ENCODE data around the gene LRRC38. TPM values are rescaled to one million over a fixed set of nuclear protein-coding genes. Genes with fewer than 3 reads are reported as not detected.
"Not testable (repeated sequence)": the region's sequence is repeated elsewhere in the genome, so short reads cannot be mapped to it uniquely, and the experiment has no call there.

LRRC38 gene
- total RNA-seq, 1 experiment from 2014 or later: not detected

DNA sequence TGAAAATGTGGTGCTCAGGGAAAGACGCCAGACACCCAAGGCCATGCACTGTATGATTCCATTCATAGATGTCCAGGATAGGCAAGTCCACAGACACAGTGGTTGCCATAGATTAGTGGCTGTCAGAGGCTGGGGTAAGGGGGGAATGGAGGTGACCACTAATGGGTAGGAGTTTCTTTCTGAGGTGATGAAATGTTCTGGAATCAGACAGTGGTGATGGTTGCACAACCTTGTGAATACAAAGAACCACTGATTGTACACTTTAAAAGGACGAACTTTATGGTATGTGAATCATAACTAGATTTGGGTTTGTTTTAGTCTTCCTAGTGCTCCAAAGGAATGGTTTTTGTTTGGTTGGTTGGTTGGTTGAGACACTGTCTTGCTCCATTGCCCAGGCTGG lies 51.8 kb downstream of the LRRC38 start:
- H3K27me3 ChIP-seq: peaks cover 7% of the 10 kb centered on the region
- no peaks in the 10 kb centered on the region for H3K9me3 ChIP-seq (replicated peaks)
- no peaks in the 10 kb centered on the region for H3K36me3 ChIP-seq
- no peak for DNase-seq
- H3K27ac ChIP-seq: no peak overlapping the region
- no peak overlapping the region for H3K4me3 ChIP-seq
- H3K4me1 ChIP-seq: no peaks in the 10 kb centered on the region

DNA sequence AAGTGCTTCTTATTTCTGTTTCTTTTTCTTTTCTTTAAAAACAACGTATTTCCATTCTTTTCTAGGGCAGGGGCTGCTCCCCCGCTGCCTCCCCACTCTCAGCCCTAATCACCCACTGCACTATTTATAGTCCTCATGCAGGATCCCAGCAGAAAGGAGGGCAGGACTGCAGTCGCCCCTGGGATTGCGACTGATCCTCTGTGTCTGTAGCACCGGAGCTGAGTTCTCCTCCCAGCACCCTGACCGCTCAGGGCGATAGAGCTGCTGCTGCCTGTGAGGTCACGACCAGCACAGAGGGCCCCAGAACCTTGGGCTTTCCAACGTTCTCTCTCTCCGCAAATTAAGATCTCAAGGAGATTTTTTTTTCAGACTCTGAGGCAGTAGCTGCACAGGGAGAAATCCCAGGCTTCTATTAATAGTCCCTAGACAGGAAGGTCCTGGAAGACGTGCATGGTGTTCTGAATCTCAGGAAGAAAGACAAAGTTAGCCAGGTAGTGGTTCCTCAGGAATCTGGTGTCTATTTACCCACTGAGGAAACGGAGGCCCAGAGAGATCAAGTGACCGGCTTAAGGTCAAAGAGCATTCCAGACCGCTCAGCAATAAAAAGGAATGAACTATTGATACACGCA lies 56.8 kb downstream of the LRRC38 start:
- no peak for DNase-seq
- Histone ChIP-seq H3K27me3 (peaks cover 4% of the 10 kb centered on the region), H3K4me3 (no peak overlapping the region), H3K4me1 (no peaks in the 10 kb centered on the region), H3K36me3 (no peaks in the 10 kb centered on the region), H3K27ac (no peak overlapping the region), H3K9me3 (replicated peaks) (no peaks in the 10 kb centered on the region)

DNA sequence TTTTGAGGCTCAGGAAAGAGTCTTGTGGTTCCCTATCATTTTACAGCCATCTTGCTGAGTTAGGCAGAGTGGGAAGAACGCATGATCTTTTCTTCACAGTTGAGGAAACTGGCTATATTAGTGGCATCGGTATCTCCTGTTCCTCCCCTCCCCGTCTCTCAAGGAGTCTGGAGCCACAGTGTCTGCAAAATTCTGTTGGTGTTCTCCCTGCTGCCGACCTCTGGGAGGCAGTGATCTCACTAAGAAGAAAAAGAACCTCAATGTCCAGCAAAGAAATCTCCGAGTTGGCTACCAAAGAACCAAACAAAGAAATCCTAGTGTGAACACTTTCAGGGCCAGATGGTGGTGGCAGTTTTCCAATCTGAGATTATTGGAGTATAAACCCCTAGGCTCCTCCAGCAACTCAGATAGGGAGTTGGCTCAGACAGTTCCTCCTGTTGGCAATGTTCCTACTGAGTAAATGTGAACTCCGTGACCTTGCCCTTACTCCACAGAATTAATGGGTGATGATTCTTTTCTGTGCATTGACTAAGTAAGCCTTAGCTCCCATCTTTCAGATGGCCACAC lies 62.3 kb downstream of the LRRC38 start:
- peaks cover 4% of the 10 kb centered on the region; the same call in 1 of the 2 replicates for H3K27me3 ChIP-seq
- no peak for DNase-seq
- no peaks in the 10 kb centered on the region for H3K4me1 ChIP-seq
- no peak overlapping the region for H3K27ac ChIP-seq
- H3K9me3 ChIP-seq (replicated peaks): peaks cover 3% of the 10 kb centered on the region; the same call in 1 of the 2 replicates
- no peaks in the 10 kb centered on the region for H3K36me3 ChIP-seq
- H3K4me3 ChIP-seq: no peak overlapping the region

DNA sequence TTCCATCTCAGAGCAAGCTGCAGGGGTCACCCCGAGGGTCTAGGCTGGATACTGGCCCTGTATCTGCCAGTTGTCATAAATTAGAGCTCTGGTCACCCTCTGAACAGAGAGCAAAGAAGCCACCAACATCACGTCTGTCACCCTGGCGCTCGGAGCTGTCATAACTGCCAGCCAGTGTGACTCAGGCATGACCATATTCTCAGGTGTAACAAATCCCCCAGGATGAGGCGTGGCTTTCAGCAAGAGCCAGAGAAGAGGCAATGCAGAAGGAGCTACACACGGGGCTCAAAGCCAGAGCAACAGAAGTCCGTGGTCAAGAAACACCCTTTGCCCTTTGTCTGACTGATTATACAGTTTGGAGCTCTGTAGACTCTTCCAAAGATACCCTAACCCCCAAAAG lies 63.6 kb downstream of the LRRC38 start:
- no peak for DNase-seq
- Histone ChIP-seq H3K4me3 (no peak overlapping the region), H3K27ac (no peak overlapping the region), H3K27me3 (no peaks in the 10 kb centered on the region), H3K4me1 (no peaks in the 10 kb centered on the region), H3K9me3 (replicated peaks) (peaks cover 3% of the 10 kb centered on the region; the same call in 1 of the 2 replicates), H3K36me3 (no peaks in the 10 kb centered on the region)

DNA sequence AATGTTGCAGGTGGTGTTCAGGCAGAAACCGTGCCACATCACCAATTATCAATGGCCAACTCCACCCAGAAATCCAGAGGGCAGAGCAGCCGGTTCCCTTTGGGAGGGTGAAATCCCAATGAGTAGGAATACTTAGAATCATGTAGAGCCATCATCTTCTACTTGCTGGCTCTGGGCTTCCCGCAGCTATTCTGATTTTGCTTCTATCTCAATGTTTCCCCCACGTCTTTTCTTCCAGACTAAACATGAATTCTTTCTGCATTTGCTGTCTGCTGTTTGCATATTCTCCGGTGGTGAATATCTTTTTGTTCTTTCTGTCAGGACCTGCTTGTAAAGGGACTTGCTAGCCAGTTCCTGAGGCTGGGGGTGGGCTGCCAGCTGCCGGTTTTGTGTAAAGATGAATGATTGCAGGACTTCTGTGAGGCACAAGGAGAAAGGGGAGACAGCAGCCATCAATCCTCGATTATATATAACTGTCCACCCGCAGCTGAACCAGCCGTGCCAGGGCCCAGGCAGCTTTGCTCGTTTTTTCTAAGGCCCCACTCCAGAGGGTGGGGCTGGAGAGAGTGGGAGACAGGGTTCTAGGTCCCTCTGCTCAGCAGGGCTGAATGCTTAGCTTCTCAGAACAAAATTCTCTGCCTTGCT lies 70.3 kb downstream of the LRRC38 start:
- Histone ChIP-seq H3K4me1 (no peaks in the 10 kb centered on the region), H3K27me3 (no peaks in the 10 kb centered on the region), H3K27ac (no peak overlapping the region), H3K4me3 (no peak overlapping the region), H3K9me3 (replicated peaks) (no peaks in the 10 kb centered on the region), H3K36me3 (no peaks in the 10 kb centered on the region)
- DNase-seq: no peak

DNA sequence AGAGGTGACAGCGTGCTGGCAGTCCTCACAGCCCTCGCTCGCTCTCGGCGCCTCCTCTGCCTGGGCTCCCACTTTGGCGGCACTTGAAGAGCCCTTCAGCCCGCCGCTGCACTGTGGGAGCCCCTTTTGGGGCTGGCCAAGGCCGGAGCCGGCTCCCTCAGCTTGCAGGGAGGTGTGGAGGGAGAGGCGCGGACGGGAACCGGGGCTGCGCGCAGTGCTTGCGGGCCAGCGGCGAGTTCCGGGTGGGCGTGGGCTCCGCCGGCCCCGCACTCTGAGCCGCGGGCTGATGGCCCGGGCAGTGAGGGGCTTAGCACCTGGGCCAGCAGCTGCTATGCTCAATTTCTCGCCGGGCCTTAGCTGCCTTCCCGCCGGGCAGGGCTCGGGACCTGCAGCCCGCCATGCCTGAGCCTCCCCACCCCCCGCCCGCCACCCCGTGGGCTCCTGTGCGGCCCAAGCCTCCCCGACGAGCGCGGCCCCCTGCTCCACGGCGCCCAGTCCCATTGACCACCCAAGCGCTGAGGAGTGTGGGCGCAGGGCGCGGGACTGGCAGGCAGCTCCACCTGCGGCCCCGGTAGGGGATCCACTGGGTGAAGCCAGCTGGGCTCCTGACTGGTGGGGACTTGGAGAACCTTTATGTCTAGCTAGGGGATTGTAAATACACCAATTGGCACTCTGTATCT lies 74.6 kb downstream of the LRRC38 start:
- H3K36me3 ChIP-seq; H3K27me3 ChIP-seq; H3K9me3 ChIP-seq (replicated peaks); DNase-seq; H3K4me3 ChIP-seq; H3K4me1 ChIP-seq; H3K27ac ChIP-seq: not testable (repeated sequence)

DNA sequence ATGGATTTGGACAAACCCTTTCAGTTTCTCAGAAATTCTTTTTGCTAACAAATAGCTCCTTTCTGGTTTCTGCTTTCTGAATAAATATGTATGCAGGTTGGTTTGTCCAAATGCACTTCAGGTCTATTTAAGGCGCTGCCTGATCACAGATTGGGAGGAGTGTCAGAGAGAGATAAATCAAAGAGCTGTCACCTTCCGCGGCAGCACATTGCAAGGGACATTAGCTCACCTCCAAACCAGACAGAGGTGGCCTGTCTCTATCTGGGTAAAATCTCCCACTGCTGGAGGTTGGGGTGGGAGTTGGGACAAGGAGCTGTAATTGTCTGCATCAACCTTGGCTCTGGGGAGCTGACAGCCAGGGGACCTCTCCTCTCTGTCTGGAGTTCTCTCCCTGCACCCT lies 78.3 kb downstream of the LRRC38 start:
- H3K27ac ChIP-seq: no peak overlapping the region
- H3K4me3 ChIP-seq: no peak overlapping the region
- H3K36me3 ChIP-seq: no peaks in the 10 kb centered on the region
- no peaks in the 10 kb centered on the region for H3K4me1 ChIP-seq
- no peak for DNase-seq
- no peaks in the 10 kb centered on the region for H3K9me3 ChIP-seq (replicated peaks)
- H3K27me3 ChIP-seq: no peaks in the 10 kb centered on the region

DNA sequence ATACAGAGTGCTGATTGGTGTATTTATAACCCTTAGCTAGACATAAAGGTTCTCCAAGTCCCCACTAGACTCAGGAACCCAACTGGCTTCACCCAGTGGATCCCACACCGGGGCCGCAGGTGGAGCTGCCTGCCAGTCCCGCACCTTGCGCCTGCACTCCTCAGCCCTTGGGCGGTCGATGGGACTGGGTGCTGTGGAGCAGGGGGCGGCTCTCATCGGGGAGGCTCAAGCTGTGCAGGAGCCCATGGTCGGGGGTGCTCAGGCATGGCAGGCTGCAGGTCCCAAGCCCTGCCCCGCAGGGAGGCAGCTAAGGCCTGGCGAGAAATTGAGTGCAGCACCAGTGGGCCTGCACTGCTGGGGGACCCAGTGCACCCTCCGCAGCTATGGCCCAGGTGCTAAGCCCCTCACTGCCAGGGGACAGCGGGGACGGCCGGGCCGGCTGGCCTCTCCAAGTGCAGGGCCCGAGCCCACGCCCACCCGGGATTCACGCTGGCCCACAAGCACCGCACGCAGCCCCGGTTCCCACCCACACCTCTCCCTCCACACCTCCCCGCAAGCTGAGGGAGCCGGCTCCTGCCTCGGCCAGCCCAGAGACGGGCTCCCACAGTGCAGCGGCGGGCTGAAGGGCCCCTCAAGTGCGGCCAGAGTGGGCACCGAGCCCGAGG lies 80.0 kb downstream of the LRRC38 start:
- not testable (repeated sequence) for H3K4me1 ChIP-seq; H3K27ac ChIP-seq; H3K9me3 ChIP-seq (replicated peaks); H3K4me3 ChIP-seq; H3K36me3 ChIP-seq; DNase-seq; H3K27me3 ChIP-seq

DNA sequence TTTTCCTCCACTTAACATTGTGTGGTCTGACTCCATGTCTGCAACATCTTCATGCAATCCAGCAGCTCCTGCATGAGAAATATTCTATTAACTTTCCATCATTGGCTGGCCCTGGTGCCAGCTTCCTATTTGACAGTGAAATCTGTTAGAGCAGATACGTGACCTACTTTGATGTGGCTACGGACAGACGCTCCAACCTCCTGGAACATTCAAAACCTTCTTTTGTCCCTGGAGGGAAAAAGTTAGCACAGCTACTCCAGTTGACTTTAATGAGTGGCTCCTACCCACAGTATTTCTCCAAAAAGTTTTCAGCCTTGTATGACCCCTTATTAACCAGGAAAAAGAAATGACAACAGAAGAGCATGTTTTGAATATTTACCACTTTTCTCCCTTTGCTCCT lies 81.6 kb downstream of the LRRC38 start:
- H3K9me3 ChIP-seq (replicated peaks): no peaks in the 10 kb centered on the region; the same call in 1 of the 2 replicates
- H3K4me1 ChIP-seq: no peaks in the 10 kb centered on the region
- H3K27ac ChIP-seq: no peak overlapping the region
- no peaks in the 10 kb centered on the region for H3K27me3 ChIP-seq
- no peak for DNase-seq
- no peaks in the 10 kb centered on the region for H3K36me3 ChIP-seq
- H3K4me3 ChIP-seq: no peak overlapping the region

DNA sequence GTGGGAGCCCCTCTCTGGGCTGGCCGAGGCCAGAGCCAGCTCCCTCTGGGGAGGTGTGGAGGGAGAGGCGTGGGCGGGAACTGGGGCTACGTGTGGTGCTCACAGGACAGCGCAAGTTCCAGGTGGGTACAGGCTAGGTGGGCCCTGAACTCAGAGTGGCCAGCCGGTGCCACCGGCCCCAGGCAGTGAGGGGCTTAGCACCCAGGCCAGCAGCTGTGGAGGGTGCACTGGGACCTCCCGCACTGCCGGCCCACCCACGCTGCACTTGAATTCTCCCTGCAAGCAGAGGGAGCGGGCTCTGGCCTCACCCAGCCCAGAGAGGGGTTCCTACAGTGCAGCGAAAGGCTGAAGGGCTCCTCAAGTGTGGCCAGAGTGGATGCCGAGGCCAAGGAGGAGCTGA lies 83.3 kb downstream of the LRRC38 start:
- no peak overlapping the region for H3K4me3 ChIP-seq
- H3K9me3 ChIP-seq (replicated peaks): no peaks in the 10 kb centered on the region; the same call in 1 of the 2 replicates
- no peak for DNase-seq
- no peaks in the 10 kb centered on the region for H3K36me3 ChIP-seq
- H3K27ac ChIP-seq: no peak overlapping the region
- no peaks in the 10 kb centered on the region for H3K27me3 ChIP-seq
- no peaks in the 10 kb centered on the region for H3K4me1 ChIP-seq

Other genes starting within 250 kb of the LRRC38 start
- not detected in 2 replicates for gene PRAMEF8, start 228.9 kb downstream of the LRRC38 start, total RNA-seq (2014; rRNA removed; shearing (Covaris generic))
- not detected in 2 replicates for gene PRAMEF33, start 210.5 kb downstream of the LRRC38 start, total RNA-seq (2014; rRNA removed; shearing (Covaris generic))
- gene PRAMEF15, start 198.4 kb downstream of the LRRC38 start, total RNA-seq (2014; rRNA removed; shearing (Covaris generic)): not detected in 2 replicates
- not detected in 2 replicates for gene PRAMEF14, start 166.9 kb downstream of the LRRC38 start, total RNA-seq (2014; rRNA removed; shearing (Covaris generic))
- not detected in 2 replicates for gene PRAMEF19, start 142.1 kb downstream of the LRRC38 start, total RNA-seq (2014; rRNA removed; shearing (Covaris generic))
- gene PRAMEF17, start 124.4 kb downstream of the LRRC38 start, total RNA-seq (2014; rRNA removed; shearing (Covaris generic)): not detected in 2 replicates
- not detected in 2 replicates for gene PRAMEF20, start 103.6 kb downstream of the LRRC38 start, total RNA-seq (2014; rRNA removed; shearing (Covaris generic))
- gene PDPN, start 69.8 kb upstream of the LRRC38 start, total RNA-seq (2014; rRNA removed; shearing (Covaris generic)): not detected in 2 replicates
- 25.2 and 28.4 TPM in 2 replicates for gene PRDM2, start 186.2 kb upstream of the LRRC38 start, total RNA-seq (2014; rRNA removed; shearing (Covaris generic))